Right lobe of liver (tissue), 6 donors: ENCODE data around the gene MAMSTR. TPM values are rescaled to one million over a fixed set of nuclear protein-coding genes. Genes with fewer than 3 reads are reported as not detected.

ENCODE experiments used
- ATAC-seq, 4 donors: fragments of 200-7000 bp; cut with Tn5 transposase; one replicate each; pipeline ENCODE4 v1.9.1; 2020; ENCODE audit warnings: mild to moderate bottlenecking in 4 of 4, moderate library complexity in 4 of 4
- DNase-seq, 3 donors: peaks; one replicate each; pipeline ENCODE4 v3.0.0-alpha.2; 2020
- H3K27ac ChIP-seq, 3 donors: fragments of 200-600 bp; one replicate each; pipeline ENCODE4 v1.8.0; 2022
- H3K27me3 ChIP-seq, 2 donors: fragments of 200-600 bp; one replicate each; pipeline ENCODE4 v1.8.0; 2022
- H3K36me3 ChIP-seq, 4 donors: fragments of 200-600 bp; sonication (generic) in 1 of 4; one replicate each; pipeline versions ENCODE4 v1.5.1 to v1.8.0; 2017 to 2022; ENCODE audit warnings: control low read depth in 1 of 4
- H3K4me1 ChIP-seq, 4 donors: fragments of 200-600 bp; sonication (generic) in 1 of 4; one replicate each; pipeline versions ENCODE4 v1.5.1 to v1.8.0; 2017 to 2022; ENCODE audit warnings: control low read depth in 1 of 4
- H3K4me3 ChIP-seq, 3 donors: fragments of 200-600 bp; one replicate each; pipeline ENCODE4 v1.8.0; 2022
- H3K9me3 ChIP-seq, 4 donors: fragments of 200-600 bp; sonication (generic) in 1 of 4; one replicate each; pipeline versions ENCODE4 v1.5.1 to v1.8.0; 2017 to 2022; ENCODE audit warnings: control low read depth in 1 of 4
- POLR2A ChIP-seq: fragments of 450-650 bp; IDR thresholded peaks from one replicate; pipeline ENCODE4 v1.6.1; 2017; ENCODE audit warnings: antibody characterized with exemption, mild to moderate bottlenecking
- WGBS: methylation state at CpG from one replicate; pipeline ENCODE4 v1.1.6; 2018; ENCODE audit warnings: low coverage, low lambda C conversion rate; ENCODE audit not compliant: insufficient coverage; ENCODE audit errors: missing lambda C conversion rate; 5-methylcytosine and 5-hydroxymethylcytosine counted together
- intact Hi-C, 2 donors: fragments of 100-400 bp; cut with DNase I; formaldehyde crosslinking; loops; one replicate each; pipeline versions ENCODE4 v1.11.2 to v1.14.1; 2022
- total RNA-seq, 6 experiments: library from RNA; depleted of rRNA in 2 of 6; stranded (reverse); fragments of >200 nt in 2 of 6; fragmentation: NEBNext Ultra II Directional in 3 of 6; extraction: Animal tissue kit (Norgen Biotek cat#: 25700) in 3 of 6; gene quantifications; one replicate each; pipeline versions ENCODE4 v1.1.0 to v1.2.4, GENCODE V29; 2016 to 2023
- TF ChIP-seq, protein P1 (sequence below), 4 donors: fragments of 200-600 bp in 3 of 4; fragments of 450-650 bp in 1 of 4; IDR thresholded peaks; one replicate each; pipeline versions ENCODE4 v1.5.1 to v1.8.0; 2016 to 2022; ENCODE audit warnings: antibody characterized with exemption in 4 of 4, mild to moderate bottlenecking in 2 of 4
- donor health status: DM: no; HTN: yes; CAD: no.
- donor health status: DM: no; HTN: no; CAD: no.
- donor health status: DM: no; HTN: no; CAD: no.
- donor health status: DM: no; HTN: yes; CAD: no.
- donor health status: DM: no; HTN: yes; CAD: no.

Gene MAMSTR
- total RNA-seq, 6 experiments from 2014 or later = 0.22 to 0.37 (median 0.24) TPM; not detected in 1

DNA sequence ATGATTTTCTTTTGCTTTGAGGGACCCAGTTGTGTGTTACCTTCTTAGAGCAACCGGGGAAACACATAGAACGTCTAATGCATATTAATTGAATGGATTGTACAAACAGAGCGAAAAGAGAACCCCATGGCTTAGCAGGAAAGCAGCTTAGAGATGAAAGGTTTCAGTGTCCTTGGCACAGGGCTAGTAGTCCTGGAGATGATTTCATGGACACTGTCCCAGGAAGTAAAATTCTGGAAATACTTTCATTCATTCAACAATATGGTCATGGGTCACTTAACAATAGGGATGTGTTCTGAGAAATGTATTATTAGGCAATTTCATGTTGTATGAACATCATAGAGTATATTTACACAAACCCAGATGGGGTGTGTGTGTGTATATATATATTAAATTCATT is 33.4 kb downstream of the MAMSTR start:
- TF ChIP-seq, protein P1, sequence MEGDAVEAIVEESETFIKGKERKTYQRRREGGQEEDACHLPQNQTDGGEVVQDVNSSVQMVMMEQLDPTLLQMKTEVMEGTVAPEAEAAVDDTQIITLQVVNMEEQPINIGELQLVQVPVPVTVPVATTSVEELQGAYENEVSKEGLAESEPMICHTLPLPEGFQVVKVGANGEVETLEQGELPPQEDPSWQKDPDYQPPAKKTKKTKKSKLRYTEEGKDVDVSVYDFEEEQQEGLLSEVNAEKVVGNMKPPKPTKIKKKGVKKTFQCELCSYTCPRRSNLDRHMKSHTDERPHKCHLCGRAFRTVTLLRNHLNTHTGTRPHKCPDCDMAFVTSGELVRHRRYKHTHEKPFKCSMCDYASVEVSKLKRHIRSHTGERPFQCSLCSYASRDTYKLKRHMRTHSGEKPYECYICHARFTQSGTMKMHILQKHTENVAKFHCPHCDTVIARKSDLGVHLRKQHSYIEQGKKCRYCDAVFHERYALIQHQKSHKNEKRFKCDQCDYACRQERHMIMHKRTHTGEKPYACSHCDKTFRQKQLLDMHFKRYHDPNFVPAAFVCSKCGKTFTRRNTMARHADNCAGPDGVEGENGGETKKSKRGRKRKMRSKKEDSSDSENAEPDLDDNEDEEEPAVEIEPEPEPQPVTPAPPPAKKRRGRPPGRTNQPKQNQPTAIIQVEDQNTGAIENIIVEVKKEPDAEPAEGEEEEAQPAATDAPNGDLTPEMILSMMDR (IDR thresholded peaks at IDR 0.05) = no peak
- TF ChIP-seq POLR2A = no peak
- 84% methylated on average over 3 of the region's 3 CpGs for WGBS
- no peaks in the 10 kb centered on the region for H3K27me3 ChIP-seq
- no peaks in the 10 kb centered on the region for H3K9me3 ChIP-seq
- ATAC-seq (peak in 2 of 4 donors; percentile 5 to 62), DNase-seq (no peak)
- H3K4me1 ChIP-seq = peaks cover 0 to 6% (median 3%) of the 10 kb centered on the region in 4 donors
- intact Hi-C loops = loop anchor here in 1 of 2 donors (10.0 kb wide), 1 partner anchor 159 kb away; no protein-coding TSS in a partner anchor
- no peak overlapping the region for H3K27ac ChIP-seq
- no peaks in the 10 kb centered on the region for H3K36me3 ChIP-seq
- no peak overlapping the region for H3K4me3 ChIP-seq

DNA sequence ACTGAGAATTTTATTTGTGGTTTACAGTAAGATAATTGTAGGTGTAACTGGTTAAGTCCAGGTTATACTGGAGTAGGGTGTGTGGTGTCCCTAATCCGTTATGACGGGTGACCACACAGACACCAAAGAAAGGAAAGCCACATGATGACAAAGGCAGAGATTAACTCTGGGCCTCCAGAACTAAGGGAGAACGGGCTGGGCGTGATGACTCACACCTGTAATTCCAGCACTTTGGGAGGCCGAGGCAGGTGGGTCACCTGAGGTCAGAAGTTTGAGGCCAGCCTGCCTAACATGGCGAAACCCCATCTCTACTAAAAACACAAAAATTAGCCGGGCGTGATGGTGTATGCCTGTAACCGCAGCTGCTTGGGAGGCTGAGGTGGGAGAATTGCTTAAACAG is 33.9 kb downstream of the MAMSTR start:
- Histone ChIP-seq H3K27me3 (no peaks in the 10 kb centered on the region), H3K27ac (no peak overlapping the region), H3K4me3 (no peak overlapping the region), H3K4me1 (peaks cover 0 to 6% (median 3%) of the 10 kb centered on the region in 4 donors), H3K36me3 (no peaks in the 10 kb centered on the region), H3K9me3 (no peaks in the 10 kb centered on the region)
- 86% methylated on average over 6 of the region's 9 CpGs for WGBS
- DNase-seq (no peak), ATAC-seq (peak in 1 of 4 donors; percentile 20)
- TF ChIP-seq, protein P1 (IDR thresholded peaks at IDR 0.05) = no peak
- TF ChIP-seq POLR2A = no peak
- intact Hi-C loops = loop anchor here in 1 of 2 donors (10.0 kb wide), 1 partner anchor 159 kb away; no protein-coding TSS in a partner anchor

DNA sequence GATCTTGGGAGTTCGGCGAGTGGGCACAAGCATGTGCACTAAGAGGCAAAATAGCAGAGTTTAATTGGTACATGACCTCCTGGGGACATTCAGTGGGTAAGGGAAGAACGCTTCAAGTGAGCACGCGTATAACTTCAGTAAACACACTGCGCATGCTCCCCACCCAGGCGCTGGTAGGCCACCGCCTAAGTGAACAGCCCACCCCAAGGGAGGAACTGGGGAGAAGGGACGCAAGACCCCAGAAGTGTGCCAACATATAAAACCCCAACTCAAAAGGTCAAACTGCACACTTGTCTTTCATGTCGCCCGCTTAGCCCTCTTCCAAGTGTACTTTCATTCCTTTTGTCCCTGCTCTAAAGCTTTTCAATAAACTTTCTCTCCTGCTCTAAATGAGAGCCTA is 36.2 kb downstream of the MAMSTR start:
- Histone ChIP-seq H3K9me3 (no peaks in the 10 kb centered on the region), H3K4me3 (no peak overlapping the region), H3K4me1 (peaks cover 0 to 6% (median 3%) of the 10 kb centered on the region in 4 donors), H3K27me3 (no peaks in the 10 kb centered on the region), H3K36me3 (no peaks in the 10 kb centered on the region), H3K27ac (no peak overlapping the region)
- WGBS = 68% methylated on average over 8 of the region's 11 CpGs
- intact Hi-C loops = loop anchor here in 1 of 2 donors (10.0 kb wide), 1 partner anchor 161 kb away; no protein-coding TSS in a partner anchor
- TF ChIP-seq, protein P1 (IDR thresholded peaks at IDR 0.05) = no peak
- no peak for TF ChIP-seq POLR2A
- ATAC-seq (peak in 3 of 4 donors; percentile 39 to 56 (median 54)), DNase-seq (no peak)

DNA sequence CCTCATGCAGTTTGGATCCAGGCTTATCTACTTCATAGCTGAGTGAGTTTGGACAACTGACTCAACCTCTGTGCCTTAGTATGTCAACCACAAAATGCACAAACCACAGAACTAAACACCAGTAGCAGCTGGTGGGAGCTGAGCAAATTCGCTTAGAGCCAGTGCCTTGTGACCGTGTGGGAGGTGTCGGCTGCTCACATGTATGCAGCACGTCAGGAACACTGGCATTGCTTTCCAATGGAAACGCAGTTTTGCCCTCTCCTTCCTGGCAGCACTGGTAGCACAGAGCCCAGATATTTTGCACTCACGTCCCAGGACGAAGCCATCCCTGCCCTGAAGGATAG is 38.4 kb downstream of the MAMSTR start:
- Histone ChIP-seq H3K4me3 (no peak overlapping the region), H3K4me1 (peaks cover 0 to 6% (median 3%) of the 10 kb centered on the region in 4 donors), H3K9me3 (no peaks in the 10 kb centered on the region), H3K27ac (no peak overlapping the region), H3K36me3 (no peaks in the 10 kb centered on the region), H3K27me3 (no peaks in the 10 kb centered on the region)
- ATAC-seq = no peak
- intact Hi-C loops = loop anchor here in 1 of 2 donors (10.0 kb wide), 1 partner anchor 164 kb away; no protein-coding TSS in a partner anchor
- TF ChIP-seq, protein P1 (IDR thresholded peaks at IDR 0.05) = no peak
- no peak for TF ChIP-seq POLR2A
- no peak for DNase-seq
- 70% methylated on average over 4 of the region's 7 CpGs for WGBS
